GM13976 (cell line): ENCODE results near the gene DNAJC10.

ENCODE experiments used
- DNase-seq: peaks from one replicate; pipeline ENCODE4 v3.0.0; 2012; ENCODE audit warnings: low spot score
- CTCF ChIP-seq: IDR thresholded peaks from 2 replicates; pipeline ENCODE4 v1.5.1; 2012; ENCODE audit warnings: borderline replicate concordance, mild to moderate bottlenecking; ENCODE audit not compliant: insufficient read depth; ENCODE audit errors: extremely low read depth, missing control alignments, control extremely low read depth
- in situ Hi-C: fragments of 300-500 bp; cut with MboI; formaldehyde crosslinking; loops from one replicate; pipeline ENCODE4 v1.12.0; 2022; ENCODE audit warnings: low sequenced_read_pairs, mixed read lengths, inconsistent platforms; ENCODE audit not compliant: unreplicated experiment

The DNAJC10 gene

GRCh38 chr2:182824767-182825158 lies 108.7 kb downstream of the DNAJC10 start:
- no peak for TF ChIP-seq CTCF
- in situ Hi-C loops, result no loop called here
- no peak for DNase-seq

- in situ Hi-C loops, result no loop called here
- no peak for DNase-seq
- no peak for TF ChIP-seq CTCF
Measured at GRCh38 chr2:182826064-182826463, 110.0 kb downstream of the DNAJC10 start.

GRCh38 chr2:182826496-182826895 lies 110.4 kb downstream of the DNAJC10 start:
- in situ Hi-C loops, result no loop called here
- DNase-seq, result no peak
- TF ChIP-seq CTCF, result no peak

GRCh38 chr2:182827182-182827879 lies 111.3 kb downstream of the DNAJC10 start:
- in situ Hi-C loops, result no loop called here
- TF ChIP-seq CTCF, result no peak
- DNase-seq, result no peak

GRCh38 chr2:182831101-182831500 lies 115.0 kb downstream of the DNAJC10 start:
- in situ Hi-C loops, result no loop called here
- TF ChIP-seq CTCF, result no peak
- no peak for DNase-seq

- in situ Hi-C loops, result no loop called here
- TF ChIP-seq CTCF, result no peak
- no peak for DNase-seq
Measured at GRCh38 chr2:182831921-182832320, 115.9 kb downstream of the DNAJC10 start.
